Measurements from ENCODE around the gene CD248.
"Not testable (repeated sequence)": the region's sequence is repeated elsewhere in the genome, so short reads cannot be mapped to it uniquely, and the experiment has no call there.

The CD248 gene, protein sequence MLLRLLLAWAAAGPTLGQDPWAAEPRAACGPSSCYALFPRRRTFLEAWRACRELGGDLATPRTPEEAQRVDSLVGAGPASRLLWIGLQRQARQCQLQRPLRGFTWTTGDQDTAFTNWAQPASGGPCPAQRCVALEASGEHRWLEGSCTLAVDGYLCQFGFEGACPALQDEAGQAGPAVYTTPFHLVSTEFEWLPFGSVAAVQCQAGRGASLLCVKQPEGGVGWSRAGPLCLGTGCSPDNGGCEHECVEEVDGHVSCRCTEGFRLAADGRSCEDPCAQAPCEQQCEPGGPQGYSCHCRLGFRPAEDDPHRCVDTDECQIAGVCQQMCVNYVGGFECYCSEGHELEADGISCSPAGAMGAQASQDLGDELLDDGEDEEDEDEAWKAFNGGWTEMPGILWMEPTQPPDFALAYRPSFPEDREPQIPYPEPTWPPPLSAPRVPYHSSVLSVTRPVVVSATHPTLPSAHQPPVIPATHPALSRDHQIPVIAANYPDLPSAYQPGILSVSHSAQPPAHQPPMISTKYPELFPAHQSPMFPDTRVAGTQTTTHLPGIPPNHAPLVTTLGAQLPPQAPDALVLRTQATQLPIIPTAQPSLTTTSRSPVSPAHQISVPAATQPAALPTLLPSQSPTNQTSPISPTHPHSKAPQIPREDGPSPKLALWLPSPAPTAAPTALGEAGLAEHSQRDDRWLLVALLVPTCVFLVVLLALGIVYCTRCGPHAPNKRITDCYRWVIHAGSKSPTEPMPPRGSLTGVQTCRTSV

DNA sequence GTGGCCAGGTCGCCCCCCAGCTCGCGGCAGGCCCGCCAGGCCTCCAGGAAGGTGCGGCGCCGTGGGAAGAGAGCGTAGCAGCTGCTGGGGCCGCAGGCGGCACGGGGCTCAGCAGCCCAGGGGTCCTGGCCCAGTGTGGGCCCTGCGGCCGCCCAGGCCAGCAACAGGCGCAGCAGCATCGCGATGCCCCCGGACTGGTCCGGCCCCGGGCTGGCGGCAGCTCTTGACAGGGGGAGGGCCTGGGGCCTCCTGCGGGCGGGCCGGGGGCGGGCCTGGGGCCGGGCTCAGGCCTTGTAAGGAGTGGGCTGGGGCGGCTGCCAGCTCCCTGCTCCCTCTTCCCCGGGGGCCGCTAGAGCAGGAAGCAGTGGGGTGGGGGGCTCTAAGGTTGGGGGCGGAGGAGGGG lies at the start of gene CD248:
CD248 (minus strand) TSS at position 196 of the 403 bp plus-strand sequence; CDS start at position 179, 17 bp downstream.
- DNase-seq (ENCODE audit: low spot score): no peak

DNA sequence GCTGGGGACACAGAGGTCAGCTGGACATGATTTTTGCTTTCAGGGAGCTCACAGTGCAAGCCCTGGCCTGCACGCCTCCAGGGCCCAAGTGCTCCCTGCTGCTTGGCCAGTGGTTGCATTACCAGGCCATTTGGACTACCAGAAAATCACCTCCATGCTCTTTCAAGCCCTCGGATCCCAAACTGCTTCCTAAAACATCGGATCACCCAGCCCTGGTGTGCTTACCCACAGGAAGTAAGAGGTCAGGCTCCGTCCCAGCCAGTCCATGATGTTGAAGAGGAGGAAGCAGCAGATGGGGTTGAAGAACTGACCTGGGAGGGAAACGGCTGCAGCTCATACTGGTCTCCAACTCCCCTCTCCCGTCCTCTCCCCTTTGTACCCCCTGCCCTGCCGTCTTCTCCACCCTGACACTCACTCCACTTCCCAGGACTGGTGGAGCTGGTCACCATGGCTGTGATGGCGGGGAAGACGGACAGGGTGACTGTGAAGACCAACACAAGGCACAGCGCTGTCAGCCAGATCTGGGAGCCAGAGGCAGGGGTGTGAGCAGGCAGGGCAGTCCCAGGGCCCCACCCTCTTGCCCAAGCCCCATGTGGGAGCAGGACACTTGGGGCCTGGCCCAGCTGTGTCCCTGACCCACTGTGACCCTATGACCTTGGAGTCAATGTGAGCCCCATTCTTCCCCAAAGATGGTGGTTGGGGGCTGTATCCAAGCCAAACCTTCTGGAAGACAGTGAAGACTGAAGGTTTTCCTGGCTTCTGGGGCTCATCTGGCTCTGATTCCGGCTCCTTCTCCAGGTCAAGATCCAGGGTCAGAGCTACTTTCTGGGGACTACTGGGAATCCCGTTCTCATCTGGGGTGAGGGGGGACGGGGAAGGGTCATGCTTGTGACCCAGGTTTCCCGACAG lies 49.1 kb upstream of the CD248 start:
- DNase-seq (ENCODE audit: low spot score): no peak

DNA sequence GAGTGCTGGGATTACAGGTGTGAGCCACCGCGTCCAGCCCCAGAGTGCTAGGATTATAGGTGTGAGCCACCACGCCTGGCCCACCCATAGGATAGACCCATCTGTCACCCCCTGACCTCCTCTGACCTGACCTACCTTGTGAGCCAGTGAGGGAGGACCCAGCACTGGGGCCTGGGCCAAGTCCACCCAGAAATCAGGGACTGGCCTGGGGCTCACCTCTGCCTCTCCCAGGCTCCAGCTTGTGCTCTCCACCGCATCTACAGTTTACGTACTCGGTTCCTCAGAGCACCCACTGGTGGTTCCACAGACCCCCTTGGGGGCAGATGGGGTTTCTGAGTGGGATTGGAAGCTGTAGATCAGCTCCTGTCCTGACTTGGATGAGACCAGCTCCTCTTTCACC lies 48.3 kb upstream of the CD248 start:
- DNase-seq (ENCODE audit: low spot score): no peak

DNA sequence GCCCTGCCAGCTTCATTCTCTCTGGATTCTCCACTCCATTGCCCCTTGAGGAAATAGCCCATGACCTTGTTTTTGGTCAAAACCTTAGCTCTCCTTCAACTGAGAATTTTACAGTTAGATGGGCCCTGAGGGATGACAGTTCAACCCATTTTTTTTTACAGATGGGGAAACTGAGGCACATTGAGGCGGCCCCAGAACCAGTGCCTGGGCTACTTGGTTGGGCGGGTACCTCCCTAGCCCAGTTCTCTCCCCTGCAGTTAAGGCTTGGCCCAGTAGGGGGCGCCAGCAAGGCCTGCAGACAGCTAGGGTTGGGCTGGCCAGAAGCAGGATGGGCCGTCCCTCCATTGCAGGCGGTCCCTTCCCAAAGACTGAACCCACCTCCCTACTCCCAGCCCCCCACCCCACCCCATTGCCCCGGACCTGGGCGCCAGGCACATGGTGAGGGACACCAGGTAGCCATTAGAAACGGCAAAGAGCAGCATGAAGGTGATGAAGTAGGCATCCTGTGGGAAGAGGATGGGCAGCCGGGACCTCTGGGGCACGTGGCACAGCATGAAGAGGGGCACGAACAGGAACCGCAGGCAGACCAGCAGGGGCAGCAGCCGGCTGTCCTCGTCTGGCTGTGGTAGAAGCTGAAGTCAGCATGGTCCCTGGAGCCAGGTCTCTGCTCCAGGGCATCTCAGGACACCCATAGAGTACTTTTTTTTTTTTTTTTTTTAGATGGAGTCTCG lies 47.1 kb upstream of the CD248 start:
- DNase-seq (ENCODE audit: low spot score): peak; percentile 38

DNA sequence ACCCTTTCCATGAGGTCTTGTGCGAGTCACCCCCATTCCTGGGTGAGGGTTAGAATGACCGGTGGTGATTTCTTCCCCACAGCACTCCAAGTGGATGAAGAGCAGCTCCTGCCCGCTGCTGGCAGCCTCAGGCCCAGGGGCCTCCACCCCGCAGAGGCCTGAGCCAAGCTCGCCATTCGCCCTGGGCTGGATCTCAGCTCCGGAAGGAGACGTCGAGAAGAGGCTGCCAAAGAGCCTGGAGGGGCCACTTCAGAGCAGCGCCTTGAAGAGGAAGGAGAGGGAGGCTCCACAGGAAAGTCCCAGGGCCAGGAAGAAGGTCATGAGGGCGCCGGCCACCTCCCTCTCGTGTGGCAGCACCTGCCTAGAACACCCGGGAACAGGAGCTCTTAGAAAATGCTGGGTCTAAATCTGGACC lies 46.4 kb upstream of the CD248 start:
- DNase-seq (ENCODE audit: low spot score): no peak

DNA sequence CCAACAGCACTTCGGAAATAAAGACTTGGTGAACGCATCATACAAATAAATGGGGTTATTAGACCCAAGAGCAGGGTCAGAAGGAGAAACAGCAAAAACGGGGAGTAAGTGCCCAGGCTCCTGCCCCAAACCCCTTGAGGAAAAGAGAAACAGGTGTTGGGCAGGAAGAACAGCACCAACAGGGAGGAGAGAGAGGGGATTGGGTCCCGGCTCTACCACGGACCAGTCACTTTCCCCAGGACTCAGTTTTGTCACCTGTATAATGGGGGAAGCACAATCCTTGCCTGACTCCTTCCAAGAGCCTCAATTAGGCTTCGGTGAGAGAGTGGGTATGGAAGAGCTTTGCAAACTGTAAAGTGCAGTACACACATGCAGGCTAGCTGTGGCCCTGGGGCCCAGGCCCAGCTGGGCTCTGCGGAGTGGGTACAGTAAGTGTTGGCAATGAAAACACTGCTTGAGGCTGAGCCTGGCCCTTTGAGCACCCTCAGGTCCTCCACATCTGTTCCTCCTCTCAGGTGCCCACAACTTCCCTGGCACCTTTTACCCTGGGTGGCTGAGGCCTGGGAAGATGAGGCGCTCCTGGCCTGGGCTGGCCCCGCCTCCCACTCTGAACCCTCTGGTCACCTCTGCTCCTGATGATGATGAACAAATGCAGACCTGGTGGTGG lies 45.8 kb upstream of the CD248 start:
- DNase-seq (ENCODE audit: low spot score): no peak

DNA sequence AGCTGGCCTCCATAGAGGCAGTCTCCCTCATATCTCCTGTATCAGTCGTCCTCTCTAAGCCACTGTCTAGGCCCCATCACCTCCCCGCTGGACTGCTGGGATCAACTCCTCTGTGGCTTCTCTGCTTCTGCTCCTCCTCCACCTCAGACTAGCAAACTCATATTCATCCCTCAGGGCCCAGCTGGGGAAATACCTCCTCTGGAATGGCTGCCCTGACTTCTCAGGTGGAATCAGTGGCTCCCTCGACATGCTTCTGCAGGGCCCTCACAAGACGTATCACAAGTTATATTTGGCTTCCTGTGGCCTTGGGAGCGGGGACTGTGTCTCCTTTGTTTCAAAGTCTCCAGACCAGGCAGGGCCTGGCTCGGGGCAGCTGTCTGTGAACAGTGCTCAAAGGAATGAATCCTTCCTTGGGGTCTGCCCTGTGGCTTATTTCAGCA lies 44.7 kb upstream of the CD248 start:
- peak; percentile 69 for DNase-seq (ENCODE audit: low spot score)

DNA sequence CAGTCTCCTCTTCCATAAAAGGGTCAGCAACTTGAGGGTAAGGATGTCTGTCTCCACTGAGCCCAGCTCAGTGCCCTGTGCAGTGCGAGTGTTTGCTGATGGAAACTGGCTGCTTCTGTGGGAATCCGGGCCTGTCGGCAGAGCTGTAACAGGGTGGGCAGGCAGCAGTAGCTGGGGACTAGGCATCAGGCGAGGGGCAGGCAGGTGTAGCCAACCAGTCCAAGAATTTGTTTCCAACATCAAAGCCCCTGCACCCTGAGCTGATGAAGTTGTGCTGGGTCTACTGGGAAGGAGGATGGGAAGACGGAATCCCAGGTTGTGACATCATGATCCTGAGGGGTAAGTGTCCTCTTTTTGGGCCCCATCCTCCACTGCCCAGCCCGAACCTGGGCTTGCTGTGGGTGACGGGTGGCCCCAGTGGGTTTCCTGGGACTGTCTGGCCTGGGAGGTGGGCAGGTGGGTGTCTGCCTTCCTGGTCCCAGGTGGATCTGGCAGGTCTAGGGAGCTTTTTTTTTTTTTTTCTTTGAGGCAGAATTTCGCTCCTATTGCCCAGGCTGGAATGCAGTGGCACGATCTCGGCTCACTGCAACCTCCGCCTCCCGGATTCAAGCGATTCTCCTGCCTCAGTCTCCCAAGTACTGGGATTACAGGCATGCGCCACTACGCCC lies 43.7 kb upstream of the CD248 start:
- DNase-seq (ENCODE audit: low spot score): no peak

DNA sequence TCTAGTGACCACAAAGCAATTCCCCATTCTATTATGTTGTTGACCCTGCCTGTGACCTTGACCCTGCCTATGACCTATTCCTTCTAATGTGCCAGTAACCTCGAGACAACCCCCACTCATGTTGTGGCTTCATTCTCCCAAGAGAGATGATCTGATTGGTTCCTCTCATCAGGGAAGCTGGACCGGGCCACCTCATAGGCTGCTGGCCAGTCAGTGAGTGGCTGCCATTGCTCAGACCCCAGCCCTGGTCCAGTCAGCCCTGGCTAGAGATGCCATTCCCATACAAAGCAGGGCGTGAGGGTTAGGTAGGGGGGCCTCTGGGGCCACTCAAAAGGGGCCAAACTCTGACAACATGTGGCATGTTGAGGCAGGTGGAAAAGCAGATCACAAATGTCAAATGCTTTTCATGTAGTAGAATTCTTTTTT lies 42.8 kb upstream of the CD248 start:
- no peak for DNase-seq (ENCODE audit: low spot score)

DNA sequence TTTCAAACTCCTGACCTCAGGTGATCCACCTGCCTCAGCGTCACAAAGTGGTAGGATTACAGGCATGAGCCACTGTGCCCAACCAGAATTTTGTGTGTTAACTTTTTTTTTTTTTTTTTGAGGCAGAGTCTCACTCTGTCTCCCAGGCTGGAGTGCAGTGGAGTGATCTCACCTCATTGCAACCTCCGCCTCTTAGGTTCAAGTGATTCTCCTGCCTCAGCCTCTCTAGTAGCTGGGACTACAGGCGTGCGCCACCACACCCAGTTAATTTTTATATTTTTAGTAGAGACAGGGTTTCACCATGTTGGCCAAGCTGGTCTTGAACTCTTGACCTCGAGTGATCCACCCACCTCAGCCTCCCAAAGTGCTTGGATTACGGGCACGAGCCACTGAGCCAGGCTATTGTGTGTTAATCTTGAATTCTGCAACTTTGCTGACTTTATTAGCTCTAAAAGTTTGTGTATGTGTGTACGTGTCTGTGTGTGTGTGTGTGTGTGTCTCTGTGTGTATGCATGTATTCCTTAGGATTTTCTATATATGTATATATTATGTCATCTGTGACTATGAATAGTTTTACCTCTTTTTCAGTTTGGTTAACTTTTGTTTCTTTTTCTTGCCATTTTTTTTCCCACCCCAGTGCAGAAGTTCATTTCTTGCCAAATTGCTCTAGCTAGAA lies 33.9 kb upstream of the CD248 start:
- DNase-seq (ENCODE audit: low spot score): not testable (repeated sequence)

DNA sequence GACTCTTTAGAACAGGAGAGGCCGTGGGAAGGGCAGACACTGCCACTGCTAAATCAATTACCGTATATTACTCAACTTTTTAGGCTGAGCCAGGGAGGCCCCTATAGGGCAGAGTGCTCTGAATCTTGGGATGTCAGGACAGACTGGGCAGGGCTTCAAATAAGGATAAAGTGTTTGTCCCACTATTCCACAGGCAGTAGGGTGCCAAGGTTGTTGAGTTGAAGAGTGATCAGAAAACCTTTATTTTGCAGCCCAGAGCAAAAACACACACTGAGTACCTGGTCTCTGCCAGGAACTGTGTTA lies 32.2 kb upstream of the CD248 start:
- no peak for DNase-seq (ENCODE audit: low spot score)

DNA sequence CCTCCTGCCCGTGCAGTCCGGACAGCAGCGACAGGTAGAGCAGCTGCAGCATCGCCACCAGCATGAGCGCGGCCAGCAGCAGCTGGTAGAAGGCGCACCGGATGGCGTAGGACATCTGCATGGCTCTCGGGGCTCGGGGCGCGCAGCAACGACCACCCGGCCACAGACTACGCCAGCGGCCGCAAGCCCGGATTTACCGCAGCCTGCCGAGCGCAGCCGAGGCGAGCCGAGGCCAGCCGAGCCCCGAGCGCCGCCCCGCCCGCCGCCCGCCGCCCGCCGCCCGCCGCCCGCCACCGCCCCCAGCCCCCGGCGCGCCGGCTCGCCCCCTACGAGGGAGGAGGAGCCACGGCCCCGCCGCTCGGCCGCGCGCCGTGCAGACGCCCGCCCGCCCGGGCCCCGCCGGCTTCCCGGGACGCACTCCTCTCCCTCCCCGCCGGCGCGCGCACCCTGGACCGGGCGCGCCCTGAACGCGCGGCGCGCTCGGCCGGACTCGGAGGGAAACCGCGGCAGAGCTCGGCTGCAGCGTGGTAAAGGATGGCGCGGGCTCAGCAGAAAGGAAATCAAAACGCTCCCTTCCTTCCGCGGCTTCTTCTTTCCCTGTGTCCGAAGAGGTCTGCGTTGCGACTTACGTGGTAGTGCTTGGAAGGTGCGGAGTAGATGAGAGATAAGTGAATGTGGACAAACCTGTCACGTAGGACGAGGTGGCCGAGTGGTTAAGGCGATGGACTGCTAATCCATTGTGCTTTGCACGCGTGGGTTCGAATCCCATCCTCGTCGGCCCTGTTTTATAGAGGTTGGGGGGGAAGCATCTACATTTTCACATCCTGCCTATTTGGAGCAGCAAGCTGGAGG lies 30.8 kb upstream of the CD248 start, which contains the start of gene B4GAT1:
B4GAT1 (minus strand) TSS at position 205 of the 852 bp plus-strand sequence; CDS start at position 121, 84 bp downstream.
- DNase-seq (ENCODE audit: low spot score): peak; percentile 77

DNA sequence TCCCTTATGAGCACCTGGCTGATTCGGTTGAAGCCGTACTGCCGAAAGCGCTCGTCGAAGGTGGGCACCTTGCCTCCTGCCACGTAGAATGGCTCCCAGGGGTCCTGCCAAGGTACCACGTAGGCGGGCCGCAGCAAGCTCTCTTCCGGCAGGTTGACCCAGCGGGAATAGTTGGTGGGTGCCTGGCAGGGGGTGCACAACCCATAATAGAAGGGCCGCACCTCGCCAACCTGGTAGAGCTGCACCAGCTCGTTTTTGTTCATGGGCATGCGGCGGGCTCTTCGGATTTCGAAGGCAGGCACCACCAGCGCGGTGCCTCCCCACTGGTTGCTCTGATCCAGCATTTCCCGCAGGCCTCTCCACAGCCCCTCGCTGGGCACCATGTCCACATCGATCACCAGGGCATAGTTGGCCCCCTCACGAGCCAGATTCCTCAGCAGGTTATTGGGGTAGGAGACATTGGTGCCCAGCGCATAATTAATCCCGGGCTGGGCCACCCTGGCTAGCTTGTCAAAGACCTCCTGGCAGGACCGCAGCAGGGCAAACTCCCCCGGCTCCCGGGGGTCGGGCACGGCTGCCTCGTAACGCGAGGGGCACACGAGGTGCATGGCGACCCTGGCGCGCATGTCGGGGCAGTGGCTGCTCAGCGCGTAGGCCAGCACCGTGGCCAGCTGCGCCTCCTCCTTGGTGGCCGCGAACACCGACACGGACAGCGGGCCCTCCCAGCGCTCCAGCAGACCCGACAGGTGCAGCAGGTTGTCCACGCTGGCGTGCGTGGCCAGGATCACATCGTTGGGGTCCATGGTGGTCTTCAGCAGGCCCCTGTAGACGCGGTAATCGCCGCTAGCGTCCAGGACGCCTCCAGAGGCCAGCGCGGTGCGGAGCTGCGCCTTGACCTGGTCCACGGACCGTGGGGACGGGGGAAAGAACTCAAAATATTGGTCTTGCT lies 29.9 kb upstream of the CD248 start:
- no peak for DNase-seq (ENCODE audit: low spot score)

DNA sequence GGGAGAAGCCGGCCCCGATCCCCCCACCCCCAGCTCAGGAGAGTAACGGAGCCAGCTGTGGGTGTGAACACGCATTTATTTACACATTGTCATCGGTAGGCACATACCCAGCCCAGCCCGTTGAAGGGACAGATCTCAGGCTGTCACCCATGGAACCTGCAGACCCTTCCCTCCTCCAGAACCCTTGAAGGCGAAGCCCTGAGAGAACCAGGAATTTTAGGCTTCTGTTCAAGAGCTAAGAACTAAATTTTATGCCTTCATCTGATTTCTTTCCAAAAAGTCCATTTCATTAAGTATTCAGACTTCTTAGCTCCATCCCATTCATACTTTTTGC lies 28.4 kb upstream of the CD248 start:
- DNase-seq (ENCODE audit: low spot score): no peak

DNA sequence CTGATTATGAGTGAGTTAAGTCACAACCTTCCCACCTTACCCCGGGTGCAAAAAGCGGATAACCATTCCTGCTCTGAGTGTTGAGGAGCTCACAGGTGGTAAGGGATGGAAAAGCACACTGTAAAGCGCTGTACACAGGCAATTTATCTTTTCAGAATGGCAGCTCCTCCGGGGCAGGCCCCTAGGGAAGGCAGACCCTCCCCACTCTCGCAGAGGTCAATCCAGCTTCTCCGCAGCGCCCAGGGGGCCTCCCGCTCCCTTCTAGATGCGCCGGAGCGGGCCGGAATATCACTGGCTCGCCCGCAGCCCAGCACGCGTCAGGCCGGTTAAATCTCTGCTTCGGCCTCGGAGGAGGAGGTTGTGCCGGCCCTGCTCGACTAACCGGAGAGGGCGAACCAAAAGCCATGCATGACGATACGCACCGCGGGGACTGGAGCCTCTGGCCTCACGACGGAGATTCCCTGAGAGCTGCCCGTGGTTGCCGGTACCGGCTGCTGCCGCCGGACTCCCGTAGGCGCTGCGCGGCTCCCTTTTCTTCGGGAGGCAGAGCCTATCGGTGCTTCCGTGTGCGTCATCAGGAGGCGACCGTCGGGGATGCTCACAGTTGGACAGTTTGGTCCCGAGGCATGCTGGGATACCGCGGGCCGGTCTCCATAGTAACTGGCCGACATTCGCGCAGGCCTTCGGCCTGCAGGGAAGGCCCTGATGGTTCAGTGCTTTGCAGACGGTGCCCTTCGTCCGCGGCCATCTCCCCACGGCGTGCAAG lies 27.9 kb upstream of the CD248 start, which contains the start of gene BRMS1:
BRMS1 (minus strand) TSS at position 555 of the 766 bp plus-strand sequence. CDS start 2,870 bp downstream, outside the sequence.
- peak; percentile 94 for DNase-seq (ENCODE audit: low spot score)

DNA sequence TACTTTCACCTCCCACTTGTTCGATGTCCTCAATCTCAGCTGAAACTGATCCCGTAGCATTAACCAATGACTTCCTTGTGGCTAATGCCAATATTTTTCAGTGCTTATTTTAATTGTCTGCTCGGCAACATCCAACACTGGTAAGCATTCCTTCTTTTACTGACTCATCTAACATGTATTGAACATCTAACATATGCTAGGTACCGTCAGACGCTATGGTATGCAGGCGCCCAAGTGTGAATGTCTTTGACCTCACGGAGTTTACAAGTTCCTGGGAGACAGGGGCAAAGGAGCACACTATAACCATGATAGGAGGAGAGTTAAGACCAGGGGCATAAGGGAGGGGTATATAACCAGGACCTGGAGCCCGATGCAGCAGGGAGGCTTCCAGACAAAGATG lies 26.3 kb upstream of the CD248 start:
- DNase-seq (ENCODE audit: low spot score): no peak

All from COLO829 (cell line).